Hepatocyte (in vitro differentiated cells): Measurements from ENCODE around the gene SLC12A5. TPM values are rescaled to one million over a fixed set of nuclear protein-coding genes. Genes with fewer than 3 reads are reported as not detected.
"Not testable (repeated sequence)": the region's sequence is repeated elsewhere in the genome, so short reads cannot be mapped to it uniquely, and the experiment has no call there.

Experiments used
- DNase-seq: peaks from one replicate; pipeline ENCODE4 v3.0.0-alpha.2; 2016; ENCODE audit warnings: low spot score
- H2AFZ ChIP-seq: fragments of 200-600 bp; sonication (generic); 2 replicates; pipeline ENCODE4 v1.6.0; 2016; ENCODE audit warnings: antibody characterized with exemption, mild to moderate bottlenecking
- H3K27ac ChIP-seq: fragments of 200-600 bp; sonication (generic); 2 replicates; pipeline ENCODE4 v1.5.1; 2016; ENCODE audit warnings: mild to moderate bottlenecking
- H3K27me3 ChIP-seq: fragments of 200-600 bp; sonication (generic); 2 replicates; pipeline ENCODE4 v1.6.1; 2016
- H3K36me3 ChIP-seq: fragments of 200-600 bp; sonication (generic); replicated peaks from 2 replicates; pipeline ENCODE4 v1.5.1; 2016; ENCODE audit warnings: low read depth; ENCODE audit not compliant: insufficient read depth
- H3K4me1 ChIP-seq: fragments of 200-600 bp; sonication (generic); 2 replicates; pipeline ENCODE4 v1.5.1; 2016; ENCODE audit warnings: mild to moderate bottlenecking, moderate library complexity; ENCODE audit not compliant: insufficient read depth
- H3K4me2 ChIP-seq: fragments of 200-600 bp; sonication (generic); 2 replicates; pipeline ENCODE4 v1.6.0; 2016
- H3K4me3 ChIP-seq: fragments of 200-600 bp; sonication (generic); 2 replicates; pipeline ENCODE4 v1.5.1; 2016; ENCODE audit warnings: mild to moderate bottlenecking
- H3K79me2 ChIP-seq: fragments of 200-600 bp; sonication (generic); 2 replicates; pipeline ENCODE4 v1.6.0; 2017; ENCODE audit warnings: mild to moderate bottlenecking
- H3K9me2 ChIP-seq: fragments of 200-600 bp; sonication (generic); replicated peaks from 2 replicates; pipeline ENCODE4 v1.6.0; 2017; ENCODE audit warnings: mild to moderate bottlenecking; ENCODE audit not compliant: insufficient read depth
- H3K9me3 ChIP-seq: fragments of 200-600 bp; sonication (generic); 2 replicates; pipeline ENCODE4 v1.5.1; 2016; ENCODE audit warnings: low read depth, mild to moderate bottlenecking
- H4K20me1 ChIP-seq: fragments of 200-600 bp; sonication (generic); 2 replicates; pipeline ENCODE4 v1.6.0; 2016; ENCODE audit warnings: mild to moderate bottlenecking; ENCODE audit not compliant: insufficient read depth, poor library complexity, severe bottlenecking
- EZH2 ChIP-seq: fragments of 200-600 bp; sonication (generic); IDR thresholded peaks from 2 replicates; pipeline ENCODE4 v1.6.1; 2016; ENCODE audit warnings: antibody characterized with exemption, mild to moderate bottlenecking, borderline replicate concordance
- EZH2phosphoT487 ChIP-seq: fragments of 200-600 bp; sonication (generic); IDR thresholded peaks from one replicate; pipeline ENCODE4 v1.6.1; 2018; ENCODE audit warnings: antibody characterized with exemption, mild to moderate bottlenecking, low read depth, moderate library complexity; ENCODE audit not compliant: unreplicated experiment, severe bottlenecking
- WGBS: methylation state at CpG from one replicate; pipeline ENCODE4 v1.1.6; 2016; ENCODE audit warnings: low lambda C conversion rate; ENCODE audit errors: missing lambda C conversion rate; 5-methylcytosine and 5-hydroxymethylcytosine counted together
- polyA plus RNA-seq: library from polyadenylated mRNA; unstranded; fragments of >200 nt; fragmentation: Nextera tagmentation; extraction: Ambion mirVana; gene quantifications from 2 replicates; pipeline ENCODE4 v1.2.1, GENCODE V29; 2016
- total RNA-seq: library from RNA; depleted of rRNA; stranded (reverse); fragments of >200 nt; gene quantifications from 2 replicates; pipeline ENCODE4 v1.2.3, GENCODE V29; 2014
- TF ChIP-seq, protein P1 (sequence below): fragments of 200-600 bp; sonication (generic); IDR thresholded peaks from 2 replicates; pipeline ENCODE4 v1.5.1; 2016; ENCODE audit warnings: antibody characterized with exemption, mild to moderate bottlenecking; ENCODE audit not compliant: poor library complexity

Gene SLC12A5
- total and polyA plus RNA-seq, 2 experiments from 2014 or later: 0.57 to 3.1 TPM

- Histone ChIP-seq H3K9me3 (no peaks in the 10 kb centered on the region), H3K36me3 (no peaks in the 10 kb centered on the region), H2AFZ (no peak overlapping the region), H3K4me3 (no peak overlapping the region), H3K4me2 (no peak overlapping the region), H3K79me2 (no peaks in the 10 kb centered on the region), H3K9me2 (no peaks in the 10 kb centered on the region), H3K4me1 (peaks cover 4% of the 10 kb centered on the region), H3K27me3 (no peaks in the 10 kb centered on the region), H4K20me1 (no peaks in the 10 kb centered on the region), H3K27ac (no peak overlapping the region)
- DNase-seq: peak; percentile 78
- WGBS: 53% methylated on average over 11 of the region's 12 CpGs
- no peak for TF ChIP-seq EZH2phosphoT487
- TF ChIP-seq, protein P1, sequence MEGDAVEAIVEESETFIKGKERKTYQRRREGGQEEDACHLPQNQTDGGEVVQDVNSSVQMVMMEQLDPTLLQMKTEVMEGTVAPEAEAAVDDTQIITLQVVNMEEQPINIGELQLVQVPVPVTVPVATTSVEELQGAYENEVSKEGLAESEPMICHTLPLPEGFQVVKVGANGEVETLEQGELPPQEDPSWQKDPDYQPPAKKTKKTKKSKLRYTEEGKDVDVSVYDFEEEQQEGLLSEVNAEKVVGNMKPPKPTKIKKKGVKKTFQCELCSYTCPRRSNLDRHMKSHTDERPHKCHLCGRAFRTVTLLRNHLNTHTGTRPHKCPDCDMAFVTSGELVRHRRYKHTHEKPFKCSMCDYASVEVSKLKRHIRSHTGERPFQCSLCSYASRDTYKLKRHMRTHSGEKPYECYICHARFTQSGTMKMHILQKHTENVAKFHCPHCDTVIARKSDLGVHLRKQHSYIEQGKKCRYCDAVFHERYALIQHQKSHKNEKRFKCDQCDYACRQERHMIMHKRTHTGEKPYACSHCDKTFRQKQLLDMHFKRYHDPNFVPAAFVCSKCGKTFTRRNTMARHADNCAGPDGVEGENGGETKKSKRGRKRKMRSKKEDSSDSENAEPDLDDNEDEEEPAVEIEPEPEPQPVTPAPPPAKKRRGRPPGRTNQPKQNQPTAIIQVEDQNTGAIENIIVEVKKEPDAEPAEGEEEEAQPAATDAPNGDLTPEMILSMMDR: no peak
Measured at GRCh38 chr20:45993197-45993951, 35.6 kb upstream of the SLC12A5 start.

- Histone ChIP-seq H3K27ac (no peak overlapping the region), H2AFZ (no peak overlapping the region), H3K27me3 (no peaks in the 10 kb centered on the region), H3K9me2 (no peaks in the 10 kb centered on the region), H3K9me3 (no peaks in the 10 kb centered on the region), H3K36me3 (no peaks in the 10 kb centered on the region), H4K20me1 (no peaks in the 10 kb centered on the region), H3K4me2 (no peak overlapping the region), H3K79me2 (no peaks in the 10 kb centered on the region), H3K4me3 (no peak overlapping the region), H3K4me1 (peaks cover 4% of the 10 kb centered on the region)
- no peak for DNase-seq
- TF ChIP-seq EZH2: no peak
- TF ChIP-seq, protein P1: no peak
- TF ChIP-seq EZH2phosphoT487: no peak
- WGBS: 77% methylated on average over 9 of the region's 9 CpGs
Measured at GRCh38 chr20:45994761-45995493, 34.1 kb upstream of the SLC12A5 start.

DNA sequence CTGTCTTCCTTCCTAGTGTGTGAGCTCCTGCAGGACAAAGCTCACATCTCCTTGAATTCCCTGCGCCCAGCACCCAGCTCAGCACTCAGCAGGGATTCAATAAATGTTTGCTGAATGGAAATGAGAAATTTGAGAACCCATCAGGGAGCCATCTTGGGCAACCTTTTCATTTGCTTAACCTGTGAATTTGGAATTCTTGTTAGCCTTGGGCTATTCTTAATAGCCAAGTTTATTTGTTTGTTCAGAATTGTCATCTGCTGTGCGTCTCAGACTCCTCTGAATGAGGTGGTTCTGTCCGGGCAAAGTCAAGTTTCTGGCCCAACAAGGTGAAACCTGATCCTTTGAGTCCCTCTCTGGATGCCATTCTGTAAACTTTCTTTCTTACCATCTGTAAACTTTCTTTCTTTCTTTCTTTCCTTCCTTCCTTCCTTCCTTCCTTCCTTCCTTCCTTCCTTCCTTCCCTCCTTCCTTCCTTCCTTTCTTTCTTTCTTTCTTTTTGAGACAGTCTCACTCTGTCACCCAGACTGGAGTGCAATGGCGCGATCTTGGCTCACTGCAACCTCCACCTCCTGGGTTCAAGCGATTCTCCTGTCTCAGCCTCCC, 33.4 kb upstream of the SLC12A5 start:
- not testable (repeated sequence) for H3K4me2 ChIP-seq, H3K9me2 ChIP-seq, H3K4me3 ChIP-seq, H3K79me2 ChIP-seq, H4K20me1 ChIP-seq, DNase-seq, H3K27me3 ChIP-seq, H2AFZ ChIP-seq, H3K27ac ChIP-seq, H3K9me3 ChIP-seq, H3K4me1 ChIP-seq, H3K36me3 ChIP-seq
- WGBS: 68% methylated on average over 6 of the region's 6 CpGs

DNA sequence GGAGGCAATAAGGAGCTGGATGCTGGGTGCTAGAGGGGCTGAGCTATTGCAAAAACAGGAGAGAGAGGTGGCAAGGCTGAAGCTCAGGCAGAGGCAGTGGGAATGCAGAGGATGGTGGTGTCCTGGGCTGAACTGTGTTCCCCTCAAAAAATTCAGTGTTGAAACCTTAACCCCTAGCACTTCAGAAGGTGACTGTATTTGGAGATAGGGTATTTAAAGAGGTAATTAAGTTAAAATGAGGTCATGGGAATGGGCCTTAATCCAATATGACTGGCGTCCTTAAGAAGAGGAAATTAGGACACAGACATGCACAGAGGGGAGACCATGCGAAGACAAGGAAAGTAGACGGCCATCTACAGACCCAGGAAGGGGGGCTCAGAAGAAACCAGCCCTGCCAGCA, 31.8 kb upstream of the SLC12A5 start:
- no peak for TF ChIP-seq EZH2phosphoT487
- TF ChIP-seq, protein P1: no peak
- TF ChIP-seq EZH2: no peak
- H3K9me2 ChIP-seq: no peaks in the 10 kb centered on the region
- H3K36me3 ChIP-seq: no peaks in the 10 kb centered on the region
- no peak overlapping the region for H3K4me3 ChIP-seq
- no peaks in the 10 kb centered on the region for H3K79me2 ChIP-seq
- no peaks in the 10 kb centered on the region for H3K9me3 ChIP-seq
- no peak overlapping the region for H2AFZ ChIP-seq
- H4K20me1 ChIP-seq: no peaks in the 10 kb centered on the region
- WGBS: 61% methylated on average over 3 of the region's 3 CpGs
- no peak overlapping the region for H3K27ac ChIP-seq
- DNase-seq: no peak
- peaks cover 4% of the 10 kb centered on the region for H3K4me1 ChIP-seq
- H3K27me3 ChIP-seq: no peaks in the 10 kb centered on the region
- no peak overlapping the region for H3K4me2 ChIP-seq
